Measurements from ENCODE around the gene STUM. TPM values are rescaled to one million over a fixed set of nuclear protein-coding genes. Genes with fewer than 3 reads are reported as not detected.

The STUM gene
- total and polyA plus RNA-seq, 2 of the 8 experiments (the other 6 are each of a cell fraction or from before 2014, with no cell fraction given), result 0.76 to 1.2 TPM

GRCh38 chr1:226629896-226630550 lies 81.5 kb downstream of the STUM start:
- Histone ChIP-seq H4K8ac (ENCODE audit: extremely low read depth, insufficient read depth, low read length) (no peak overlapping the region), H4K91ac (replicated peaks; ENCODE audit: insufficient read length, low read length) (no peak overlapping the region), H3K79me1 (ENCODE audit: low read depth, low read length) (no peaks in the 10 kb centered on the region), H2AK5ac (ENCODE audit: low read depth, low read length) (no peak overlapping the region), H3K9me3 (ENCODE audit: insufficient read depth in 2 of 2, low read depth in 1 of 2, low read length in 1 of 2) (0 out of 4 replicates have a peak, but pooled peaks cover 0 to 4% of the 10 kb centered on the region in 2 experiments), H2BK12ac (ENCODE audit: low read depth, low read length) (no peak overlapping the region), H3K23me2 (ENCODE audit: low read depth, low read length) (no peaks in the 10 kb centered on the region), H4K5ac (ENCODE audit: insufficient read length, low read depth, low read length) (no peak overlapping the region), H3K27me3 (replicated peaks in 1 of 4; ENCODE audit: control insufficient read depth in 3 of 4, extremely low read depth in 1 of 4, insufficient read depth in 3 of 4, low read length in 3 of 4) (peaks cover 0 to 10% (median 10%) of the 10 kb centered on the region in 4 experiments; a peak in 6 of 7 replicates), H2BK20ac (ENCODE audit: low read length) (no peak overlapping the region), H3K36me3 (ENCODE audit: control insufficient read depth in 2 of 4, insufficient read depth in 4 of 4, low read length in 3 of 4) (no peaks in the 10 kb centered on the region), H2BK120ac (replicated peaks; ENCODE audit: low read depth, low read length) (no peak overlapping the region), H3K9ac (replicated peaks in 1 of 4; ENCODE audit: extremely low read depth in 1 of 4, low read depth in 3 of 4, low read length in 3 of 4) (no peak overlapping the region), H3K4me3 (ENCODE audit: extremely low read depth in 1 of 4, insufficient read depth in 2 of 4, low read depth in 3 of 4, low read length in 4 of 4) (no peak overlapping the region), H2BK5ac (ENCODE audit: low read depth, low read length) (no peak overlapping the region), H3K4me1 (replicated peaks in 1 of 4; ENCODE audit: control insufficient read depth in 3 of 4, insufficient read depth in 4 of 4, low read length in 3 of 4) (no peaks in the 10 kb centered on the region; a peak in 1 of 7 replicates), H2AFZ (ENCODE audit: low read length) (no peak overlapping the region), H3K14ac (ENCODE audit: insufficient read length) (no peak overlapping the region), H3K23ac (ENCODE audit: insufficient read length) (no peak overlapping the region), H4K20me1 (replicated peaks in 1 of 2; ENCODE audit: control insufficient read depth in 1 of 2, insufficient read depth in 2 of 2, low read length in 2 of 2) (no peaks in the 10 kb centered on the region), H3K18ac (ENCODE audit: extremely low read depth, low read length) (no peak overlapping the region), H3K56ac (replicated peaks; ENCODE audit: insufficient read length, low read depth, low read length) (no peak overlapping the region), H2BK15ac (ENCODE audit: low read length) (no peak overlapping the region), H3K4me2 (ENCODE audit: insufficient read depth in 1 of 2, low read depth in 2 of 2, low read length in 2 of 2) (no peak overlapping the region), H3K27ac (ENCODE audit: low read depth, low read length) (no peak overlapping the region), H3K79me2 (ENCODE audit: control insufficient read depth in 1 of 2, insufficient read depth in 2 of 2, low read length in 2 of 2) (no peaks in the 10 kb centered on the region), H3K4ac (replicated peaks; ENCODE audit: insufficient read length, low read depth, low read length) (no peak overlapping the region)
- CTCF ChIA-PET (ENCODE audit: partially characterized antibody), result interaction anchor here (0.7 to 14.1 kb wide), 2 partner anchors 109 to 196 kb away, joined by 4 to 184 read pairs; partner anchors contain the start of gene ITPKB
- DNase-seq (ENCODE audit: low read depth in 1 of 2, low spot score in 2 of 2), result no peak
- WGBS, 2 experiments (ENCODE audit: extremely low coverage in 1 of 2, insufficient coverage in 1 of 2, insufficient read length in 1 of 2, insufficient replicate concordance in 2 of 2, low coverage in 1 of 2, low lambda C conversion rate in 2 of 2, missing lambda C conversion rate in 1 of 2), result 84% methylated on average over 6 of the region's 6 CpGs; no CpG with 5 or more reads in 1 of the 2 experiments
- POLR2A ChIA-PET (ENCODE audit: partially characterized antibody), result no interaction called here
- TF ChIP-seq ASH2L (IDR thresholded peaks at IDR 0.05; ENCODE audit: low read length) (no peak), POLR2AphosphoS5 (IDR thresholded peaks at IDR 0.05; ENCODE audit: low read depth, low read length) (no peak), E2F6 (IDR thresholded peaks at IDR 0.05) (no peak), USF2 (IDR thresholded peaks at IDR 0.05; ENCODE audit: low read length) (no peak), BACH1 (IDR thresholded peaks at IDR 0.05; ENCODE audit: low read length) (no peak), CBX8 (IDR thresholded peaks at IDR 0.05; ENCODE audit: borderline replicate concordance, low read depth, low read length) (no peak), NRF1 (IDR thresholded peaks at IDR 0.05; ENCODE audit: low read depth, low read length) (no peak), KDM1A (IDR thresholded peaks at IDR 0.05; ENCODE audit: borderline replicate concordance, low read length) (no peak)
- no peak for FAIRE-seq

All from H1 (cell line).